K562 (cell line): ENCODE data around the gene ZNF268. TPM values are rescaled to one million over a fixed set of nuclear protein-coding genes. Genes with fewer than 3 reads are reported as not detected.

Source experiments
- FOSL1 ChIP-seq: fragments of 200-800 bp; sonication (Bioruptor generic); conservative IDR thresholded peaks from 2 replicates; pipeline ENCODE4 v1.6.1; 2016; ENCODE audit warnings: missing genetic modification characterization, missing compliant biosample characterization
- HMGN3 ChIP-seq: IDR thresholded peaks from 2 replicates; pipeline ENCODE4 v1.6.1; 2011; ENCODE audit warnings: borderline replicate concordance, low read depth, mild to moderate bottlenecking, mixed read lengths, low read length; ENCODE audit not compliant: insufficient read length; ENCODE audit errors: extremely low read depth
- JUN ChIP-seq, 2 experiments: sonication (generic) in 1 of 2; formaldehyde crosslinking in 1 of 2; IDR thresholded peaks; 2 replicates each; pipeline versions ENCODE4 v1.6.1 to v1.8.0; 2012 to 2022; ENCODE audit warnings: borderline replicate concordance in 2 of 2, mild to moderate bottlenecking in 2 of 2, improper control_type of control experiment in 1 of 2, low read depth in 1 of 2, low read length in 1 of 2, missing genetic modification reagents in 1 of 2
- KDM4B ChIP-seq, 2 experiments: fragments of 450-650 bp in 1 of 2; sonication (generic) in 1 of 2; IDR thresholded peaks; 2 replicates each; pipeline ENCODE4 v1.6.1; 2016 to 2017; ENCODE audit warnings: borderline replicate concordance in 2 of 2, antibody characterized with exemption in 1 of 2, low read depth in 1 of 2, mild to moderate bottlenecking in 1 of 2
- KLF13 ChIP-seq: fragments of 450-650 bp; IDR thresholded peaks from 2 replicates; pipeline ENCODE4 v1.6.1; 2016; ENCODE audit warnings: missing genetic modification characterization, low read depth, mild to moderate bottlenecking, missing compliant biosample characterization, moderate library complexity, borderline replicate concordance
- MTA3 ChIP-seq: fragments of 450-650 bp; formaldehyde crosslinking; IDR thresholded peaks from 2 replicates; pipeline ENCODE4 v1.6.1; 2017; ENCODE audit warnings: mild to moderate bottlenecking, borderline replicate concordance
- MTF1 ChIP-seq: fragments of 250-450 bp; sonication (Bioruptor Pico); IDR thresholded peaks from 2 replicates; pipeline ENCODE4 v1.9.0; 2021; ENCODE audit warnings: moderate library complexity, mild to moderate bottlenecking, inconsistent platforms, borderline replicate concordance
- NCOA2 ChIP-seq, 2 experiments: fragments of 450-650 bp; IDR thresholded peaks; 2 replicates each; pipeline ENCODE4 v1.6.1; 2018; ENCODE audit warnings: mild to moderate bottlenecking in 2 of 2, moderate library complexity in 1 of 2; ENCODE audit not compliant: partially characterized antibody in 2 of 2
- POLR2G ChIP-seq: fragments of 200-400 bp; formaldehyde crosslinking; IDR thresholded peaks from 2 replicates; pipeline ENCODE4 v1.6.1; 2017; ENCODE audit warnings: low read depth, mild to moderate bottlenecking, antibody characterized with exemption, low read length, moderate library complexity
- PTTG1 ChIP-seq: fragments of 450-650 bp; IDR thresholded peaks from 2 replicates; pipeline ENCODE4 v1.6.1; 2016; ENCODE audit warnings: low read depth, mild to moderate bottlenecking, missing genetic modification characterization, missing compliant biosample characterization
- RBM34 ChIP-seq: fragments of 200-400 bp; formaldehyde crosslinking; IDR thresholded peaks from 2 replicates; pipeline ENCODE4 v1.6.1; 2018; ENCODE audit warnings: low read length, borderline replicate concordance; ENCODE audit not compliant: insufficient read depth
- SRSF1 ChIP-seq: fragments of 200-400 bp; formaldehyde crosslinking; IDR thresholded peaks from 2 replicates; pipeline ENCODE4 v1.6.1; 2017; ENCODE audit warnings: mild to moderate bottlenecking, low read depth, low read length, moderate library complexity
- ZNF445 ChIP-seq: fragments of 250-450 bp; sonication (Bioruptor Pico); IDR thresholded peaks from 2 replicates; pipeline ENCODE4 v1.4.0; 2020; ENCODE audit warnings: low read depth, mild to moderate bottlenecking, moderate library complexity
- ZNF584 ChIP-seq: fragments of 200-800 bp; sonication (Bioruptor generic); IDR thresholded peaks from 2 replicates; pipeline ENCODE4 v1.6.1; 2016; ENCODE audit warnings: low read depth, mild to moderate bottlenecking, missing genetic modification characterization, missing compliant biosample characterization
- polyA plus RNA-seq, 8 experiments: library from polyadenylated mRNA; depleted of rRNA in 4 of 8; stranded (reverse) in 5 of 8; unstranded in 3 of 8; fragments of >200 nt; fragmentation: Nextera tagmentation in 2 of 8; fragmentation: Illumina TruSeq in 1 of 8; extraction: Ambion mirVana in 2 of 8; extraction: Trizol in 1 of 8; gene quantifications; 2 replicates each; pipeline versions ENCODE4 v1.2.1 to v1.2.3, GENCODE V29; 2011 to 2014; ENCODE audit warnings: inconsistent platforms in 1 of 8, missing spikeins in 1 of 8
- total RNA-seq, 7 experiments: library from RNA; depleted of rRNA in 6 of 7; stranded (reverse); fragments of >200 nt in 6 of 7; fragmentation: Illumina TruSeq in 2 of 7; extraction: Trizol in 2 of 7; gene quantifications; 2 replicates each; pipeline versions ENCODE4 v1.2.1 to v1.2.3, GENCODE V29; 2011 to 2021; ENCODE audit warnings: low replicate concordance in 1 of 7
- TF ChIP-seq, protein P1 (sequence below): fragments of 450-650 bp; IDR thresholded peaks from 2 replicates; pipeline ENCODE4 v1.6.1; 2016; ENCODE audit warnings: mild to moderate bottlenecking, moderate library complexity

Gene ZNF268
- total and polyA plus RNA-seq, 9 of the 15 experiments (the other 6 are each of a cell fraction or from before 2014, with no cell fraction given), result 4.8 to 12.0 (median 7.7) TPM

DNA sequence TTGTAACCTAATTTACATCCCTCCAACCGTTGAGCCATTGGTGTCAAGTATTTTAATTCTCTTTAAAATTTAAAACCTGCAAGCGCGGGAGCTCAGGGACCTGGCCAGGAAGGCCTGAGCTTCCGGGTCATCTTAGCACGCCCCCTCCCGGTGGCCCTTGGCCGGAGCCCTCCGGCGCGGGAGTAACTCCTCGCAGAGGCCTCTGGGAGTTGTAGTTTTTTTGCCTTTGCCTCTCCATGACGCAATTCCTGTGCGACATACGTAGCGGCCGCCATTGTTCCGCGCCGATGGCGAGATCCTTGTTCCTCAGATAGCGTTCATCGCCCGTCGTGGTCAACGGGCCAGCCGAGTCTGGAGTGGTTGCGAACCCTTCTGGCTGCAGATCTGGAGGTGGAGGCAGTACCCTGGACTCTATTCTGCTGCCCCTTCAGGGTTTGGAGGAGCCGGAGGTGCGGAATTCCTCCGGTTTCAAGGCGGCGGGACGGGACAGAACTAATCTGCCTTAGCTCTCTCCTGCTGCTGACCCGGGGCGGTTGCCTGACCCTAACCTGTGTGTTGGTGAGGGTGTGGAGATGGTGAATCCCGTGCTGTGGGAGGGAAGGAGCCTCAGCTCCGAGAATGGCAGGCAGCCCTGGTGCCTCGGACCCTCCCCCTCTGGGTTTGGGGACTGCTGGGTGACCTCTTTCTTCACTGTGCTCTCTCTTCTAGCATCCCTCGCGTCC is at the start of gene ZNF268 (continued):
- TF ChIP-seq, protein P1, sequence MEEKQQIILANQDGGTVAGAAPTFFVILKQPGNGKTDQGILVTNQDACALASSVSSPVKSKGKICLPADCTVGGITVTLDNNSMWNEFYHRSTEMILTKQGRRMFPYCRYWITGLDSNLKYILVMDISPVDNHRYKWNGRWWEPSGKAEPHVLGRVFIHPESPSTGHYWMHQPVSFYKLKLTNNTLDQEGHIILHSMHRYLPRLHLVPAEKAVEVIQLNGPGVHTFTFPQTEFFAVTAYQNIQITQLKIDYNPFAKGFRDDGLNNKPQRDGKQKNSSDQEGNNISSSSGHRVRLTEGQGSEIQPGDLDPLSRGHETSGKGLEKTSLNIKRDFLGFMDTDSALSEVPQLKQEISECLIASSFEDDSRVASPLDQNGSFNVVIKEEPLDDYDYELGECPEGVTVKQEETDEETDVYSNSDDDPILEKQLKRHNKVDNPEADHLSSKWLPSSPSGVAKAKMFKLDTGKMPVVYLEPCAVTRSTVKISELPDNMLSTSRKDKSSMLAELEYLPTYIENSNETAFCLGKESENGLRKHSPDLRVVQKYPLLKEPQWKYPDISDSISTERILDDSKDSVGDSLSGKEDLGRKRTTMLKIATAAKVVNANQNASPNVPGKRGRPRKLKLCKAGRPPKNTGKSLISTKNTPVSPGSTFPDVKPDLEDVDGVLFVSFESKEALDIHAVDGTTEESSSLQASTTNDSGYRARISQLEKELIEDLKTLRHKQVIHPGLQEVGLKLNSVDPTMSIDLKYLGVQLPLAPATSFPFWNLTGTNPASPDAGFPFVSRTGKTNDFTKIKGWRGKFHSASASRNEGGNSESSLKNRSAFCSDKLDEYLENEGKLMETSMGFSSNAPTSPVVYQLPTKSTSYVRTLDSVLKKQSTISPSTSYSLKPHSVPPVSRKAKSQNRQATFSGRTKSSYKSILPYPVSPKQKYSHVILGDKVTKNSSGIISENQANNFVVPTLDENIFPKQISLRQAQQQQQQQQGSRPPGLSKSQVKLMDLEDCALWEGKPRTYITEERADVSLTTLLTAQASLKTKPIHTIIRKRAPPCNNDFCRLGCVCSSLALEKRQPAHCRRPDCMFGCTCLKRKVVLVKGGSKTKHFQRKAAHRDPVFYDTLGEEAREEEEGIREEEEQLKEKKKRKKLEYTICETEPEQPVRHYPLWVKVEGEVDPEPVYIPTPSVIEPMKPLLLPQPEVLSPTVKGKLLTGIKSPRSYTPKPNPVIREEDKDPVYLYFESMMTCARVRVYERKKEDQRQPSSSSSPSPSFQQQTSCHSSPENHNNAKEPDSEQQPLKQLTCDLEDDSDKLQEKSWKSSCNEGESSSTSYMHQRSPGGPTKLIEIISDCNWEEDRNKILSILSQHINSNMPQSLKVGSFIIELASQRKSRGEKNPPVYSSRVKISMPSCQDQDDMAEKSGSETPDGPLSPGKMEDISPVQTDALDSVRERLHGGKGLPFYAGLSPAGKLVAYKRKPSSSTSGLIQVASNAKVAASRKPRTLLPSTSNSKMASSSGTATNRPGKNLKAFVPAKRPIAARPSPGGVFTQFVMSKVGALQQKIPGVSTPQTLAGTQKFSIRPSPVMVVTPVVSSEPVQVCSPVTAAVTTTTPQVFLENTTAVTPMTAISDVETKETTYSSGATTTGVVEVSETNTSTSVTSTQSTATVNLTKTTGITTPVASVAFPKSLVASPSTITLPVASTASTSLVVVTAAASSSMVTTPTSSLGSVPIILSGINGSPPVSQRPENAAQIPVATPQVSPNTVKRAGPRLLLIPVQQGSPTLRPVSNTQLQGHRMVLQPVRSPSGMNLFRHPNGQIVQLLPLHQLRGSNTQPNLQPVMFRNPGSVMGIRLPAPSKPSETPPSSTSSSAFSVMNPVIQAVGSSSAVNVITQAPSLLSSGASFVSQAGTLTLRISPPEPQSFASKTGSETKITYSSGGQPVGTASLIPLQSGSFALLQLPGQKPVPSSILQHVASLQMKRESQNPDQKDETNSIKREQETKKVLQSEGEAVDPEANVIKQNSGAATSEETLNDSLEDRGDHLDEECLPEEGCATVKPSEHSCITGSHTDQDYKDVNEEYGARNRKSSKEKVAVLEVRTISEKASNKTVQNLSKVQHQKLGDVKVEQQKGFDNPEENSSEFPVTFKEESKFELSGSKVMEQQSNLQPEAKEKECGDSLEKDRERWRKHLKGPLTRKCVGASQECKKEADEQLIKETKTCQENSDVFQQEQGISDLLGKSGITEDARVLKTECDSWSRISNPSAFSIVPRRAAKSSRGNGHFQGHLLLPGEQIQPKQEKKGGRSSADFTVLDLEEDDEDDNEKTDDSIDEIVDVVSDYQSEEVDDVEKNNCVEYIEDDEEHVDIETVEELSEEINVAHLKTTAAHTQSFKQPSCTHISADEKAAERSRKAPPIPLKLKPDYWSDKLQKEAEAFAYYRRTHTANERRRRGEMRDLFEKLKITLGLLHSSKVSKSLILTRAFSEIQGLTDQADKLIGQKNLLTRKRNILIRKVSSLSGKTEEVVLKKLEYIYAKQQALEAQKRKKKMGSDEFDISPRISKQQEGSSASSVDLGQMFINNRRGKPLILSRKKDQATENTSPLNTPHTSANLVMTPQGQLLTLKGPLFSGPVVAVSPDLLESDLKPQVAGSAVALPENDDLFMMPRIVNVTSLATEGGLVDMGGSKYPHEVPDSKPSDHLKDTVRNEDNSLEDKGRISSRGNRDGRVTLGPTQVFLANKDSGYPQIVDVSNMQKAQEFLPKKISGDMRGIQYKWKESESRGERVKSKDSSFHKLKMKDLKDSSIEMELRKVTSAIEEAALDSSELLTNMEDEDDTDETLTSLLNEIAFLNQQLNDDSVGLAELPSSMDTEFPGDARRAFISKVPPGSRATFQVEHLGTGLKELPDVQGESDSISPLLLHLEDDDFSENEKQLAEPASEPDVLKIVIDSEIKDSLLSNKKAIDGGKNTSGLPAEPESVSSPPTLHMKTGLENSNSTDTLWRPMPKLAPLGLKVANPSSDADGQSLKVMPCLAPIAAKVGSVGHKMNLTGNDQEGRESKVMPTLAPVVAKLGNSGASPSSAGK, result peak; percentile 76
- TF ChIP-seq ZNF584 (no peak), MTA3 (peak; percentile 31; the same call in 1 of the 2 replicates), HMGN3 (no peak), KLF13 (tag) (no peak), POLR2G (peak; percentile 83), RBM34 (no peak), JUN (IDR thresholded peaks at IDR 0.05; ENCODE audit: borderline replicate concordance, low read depth, low read length) (peak; percentile 71), JUN (CRISPR knock-in tag; IDR thresholded peaks at IDR 0.05; ENCODE audit: borderline replicate concordance) (no peak), KDM4B (IDR thresholded peaks at IDR 0.05; ENCODE audit: borderline replicate concordance in 2 of 2, low read depth in 1 of 2) (peak in 1 of 2 experiments; percentile 71; a peak in 1 of 4 replicates), NCOA2 (IDR thresholded peaks at IDR 0.05; ENCODE audit: partially characterized antibody in 2 of 2) (no peak), SRSF1 (peak; percentile 42; the same call in 1 of the 2 replicates), FOSL1 (0 out of 2 replicates have a peak, but pooled peaks have one; percentile 30), MTF1 (CRISPR knock-in tag) (no peak), PTTG1 (tag) (no peak), ZNF445 (CRISPR knock-in tag) (no peak)
